ENCODE measurements around the gene LRRN4.

LRRN4 gene

GRCh38 chr20:6029538-6029937 is 24.3 kb downstream of the LRRN4 start:
- no peak for DNase-seq

GRCh38 chr20:6028818-6029217 is 25.0 kb downstream of the LRRN4 start:
- no peak for DNase-seq

- DNase-seq = no peak
Measured at GRCh38 chr20:6026051-6026450, 27.8 kb downstream of the LRRN4 start.

GRCh38 chr20:6024768-6025167 is 29.1 kb downstream of the LRRN4 start:
- no peak for DNase-seq

GRCh38 chr20:6017880-6018279 is 36.0 kb downstream of the LRRN4 start:
- DNase-seq = no peak

GRCh38 chr20:6017467-6017866 is 36.4 kb downstream of the LRRN4 start:
- DNase-seq = no peak

- no peak for DNase-seq
Measured at GRCh38 chr20:6014957-6015356, 38.9 kb downstream of the LRRN4 start.

GRCh38 chr20:6014017-6014416 is 39.8 kb downstream of the LRRN4 start:
- no peak for DNase-seq

- DNase-seq = no peak
Measured at GRCh38 chr20:6012179-6012578, 41.7 kb downstream of the LRRN4 start.

GRCh38 chr20:6008254-6008653 is 45.6 kb downstream of the LRRN4 start:
- no peak for DNase-seq

- no peak for DNase-seq
Measured at GRCh38 chr20:6007529-6008103, 46.2 kb downstream of the LRRN4 start.

GRCh38 chr20:6007094-6007528 is 46.7 kb downstream of the LRRN4 start:
- DNase-seq = no peak

- DNase-seq = no peak
Measured at GRCh38 chr20:6006603-6006949, 47.3 kb downstream of the LRRN4 start.

- no peak for DNase-seq
Measured at GRCh38 chr20:6000871-6001270, 53.0 kb downstream of the LRRN4 start.

GRCh38 chr20:5999783-6000182 is 54.1 kb downstream of the LRRN4 start:
- DNase-seq = no peak

- peak in 1 of 2 experiments; percentile 18 for DNase-seq
Measured at GRCh38 chr20:5996765-5997164, 57.1 kb downstream of the LRRN4 start.

GRCh38 chr20:5991623-5992441 is 62.0 kb downstream of the LRRN4 start:
- DNase-seq = no peak

- DNase-seq = no peak
Measured at GRCh38 chr20:5990946-5991345, 62.9 kb downstream of the LRRN4 start.

Data from activated CD4-positive, alpha-beta T cell treated with anti-CD3 and anti-CD28 coated beads, Interleukin-2, amount 50 U/mL, for 48 hours (primary cell).